Measurements from ENCODE around the gene RHO. TPM values are rescaled to one million over a fixed set of nuclear protein-coding genes. Genes with fewer than 3 reads are reported as not detected.

RHO gene
- total RNA-seq, 1 experiment from 2014 or later, result not detected

DNA sequence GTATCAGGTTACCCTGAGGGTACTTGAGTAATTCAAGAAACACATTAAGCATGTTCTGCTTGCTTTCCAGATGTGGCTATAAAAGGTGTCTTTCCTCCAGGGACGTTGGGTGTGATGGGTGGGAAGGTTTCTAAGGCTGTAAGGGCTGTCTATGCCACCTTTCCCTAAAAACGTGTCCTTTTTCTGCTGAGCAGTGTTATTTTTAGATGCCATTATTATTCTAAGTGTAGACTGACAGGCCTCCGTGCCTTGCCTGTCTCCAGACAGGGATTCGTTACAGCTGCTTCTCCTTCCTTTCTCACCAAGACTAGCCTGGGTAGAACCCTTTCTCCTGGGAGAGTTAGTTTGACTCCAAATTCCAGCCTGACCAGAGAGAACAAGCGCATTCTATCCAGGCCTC, 26.8 kb upstream of the RHO start:
- Mint-ChIP-seq H3K4me1 (peaks cover 14 to 15% of the 10 kb centered on the region in 2 experiments), H3K36me3 (ENCODE audit: insufficient read depth in 1 of 3, low read depth in 3 of 3) (peaks cover 1 to 32% (median 5%) of the 10 kb centered on the region in 3 experiments), H3K9me3 (no peaks in the 10 kb centered on the region), H3K4me3 (no peak overlapping the region), H3K27me3 (ENCODE audit: low read depth) (peaks cover 4% of the 10 kb centered on the region; the same call in 1 of the 2 replicates), H3K27ac (peak overlapping the region in 1 of 3 experiments; percentile 19; a peak in 1 of 7 replicates)
- Histone ChIP-seq H2BK20ac (ENCODE audit: low read depth, low read length, poor library complexity, severe bottlenecking) (no peak overlapping the region), H3K56ac (ENCODE audit: insufficient read length, low read depth, low read length) (no peak overlapping the region), H3K9me3 (ENCODE audit: control insufficient read depth, low read depth, low read length) (no peaks in the 10 kb centered on the region), H4K8ac (replicated peaks; ENCODE audit: insufficient read length, low read depth, low read length) (no peak overlapping the region), H2AK5ac (ENCODE audit: insufficient read length, low read length) (no peak overlapping the region), H3K9ac (ENCODE audit: extremely low read depth, insufficient read length, low read length) (no peak overlapping the region), H2BK15ac (ENCODE audit: low read depth, low read length) (no peak overlapping the region), H3K27ac (ENCODE audit: insufficient read length, low read depth, low read length) (no peak overlapping the region), H2BK5ac (ENCODE audit: insufficient read length, low read length) (no peak overlapping the region), H3K18ac (ENCODE audit: insufficient read length, low read depth, low read length) (no peak overlapping the region), H3K79me1 (ENCODE audit: insufficient read depth, low read depth, low read length, poor library complexity, severe bottlenecking) (no peaks in the 10 kb centered on the region), H3K4me1 (ENCODE audit: insufficient read depth, low read length) (0 out of 2 replicates have a peak, but pooled peaks cover 4% of the 10 kb centered on the region), H2AFZ (ENCODE audit: low read length) (no peak overlapping the region), H3K23me2 (ENCODE audit: insufficient read length, low read depth, low read length, poor library complexity, severe bottlenecking) (no peaks in the 10 kb centered on the region), H3K14ac (ENCODE audit: insufficient read depth, low read length) (no peak overlapping the region), H3T11ph (ENCODE audit: low read length) (no peak overlapping the region), H4K91ac (ENCODE audit: insufficient read length, low read depth, low read length) (no peak overlapping the region), H3K27me3 (ENCODE audit: insufficient read depth, low read length) (no peaks in the 10 kb centered on the region), H3K4me2 (ENCODE audit: insufficient read depth, insufficient read length, low read length) (no peak overlapping the region), H2BK12ac (ENCODE audit: insufficient read length, low read depth, low read length) (no peak overlapping the region), H4K5ac (ENCODE audit: insufficient read length, low read depth, low read length) (no peak overlapping the region), H3K23ac (ENCODE audit: insufficient read length, low read depth, low read length) (no peak overlapping the region), H4K20me1 (ENCODE audit: control insufficient read depth, insufficient read depth, insufficient read length) (peaks cover 2% of the 10 kb centered on the region), H2BK120ac (ENCODE audit: low read depth, low read length, poor library complexity, severe bottlenecking) (no peak overlapping the region), H3K4ac (ENCODE audit: low read depth, low read length) (no peak overlapping the region), H3K79me2 (ENCODE audit: insufficient read depth, low read length) (no peaks in the 10 kb centered on the region)
- DNase-seq, result no peak
- TF ChIP-seq, protein P1, sequence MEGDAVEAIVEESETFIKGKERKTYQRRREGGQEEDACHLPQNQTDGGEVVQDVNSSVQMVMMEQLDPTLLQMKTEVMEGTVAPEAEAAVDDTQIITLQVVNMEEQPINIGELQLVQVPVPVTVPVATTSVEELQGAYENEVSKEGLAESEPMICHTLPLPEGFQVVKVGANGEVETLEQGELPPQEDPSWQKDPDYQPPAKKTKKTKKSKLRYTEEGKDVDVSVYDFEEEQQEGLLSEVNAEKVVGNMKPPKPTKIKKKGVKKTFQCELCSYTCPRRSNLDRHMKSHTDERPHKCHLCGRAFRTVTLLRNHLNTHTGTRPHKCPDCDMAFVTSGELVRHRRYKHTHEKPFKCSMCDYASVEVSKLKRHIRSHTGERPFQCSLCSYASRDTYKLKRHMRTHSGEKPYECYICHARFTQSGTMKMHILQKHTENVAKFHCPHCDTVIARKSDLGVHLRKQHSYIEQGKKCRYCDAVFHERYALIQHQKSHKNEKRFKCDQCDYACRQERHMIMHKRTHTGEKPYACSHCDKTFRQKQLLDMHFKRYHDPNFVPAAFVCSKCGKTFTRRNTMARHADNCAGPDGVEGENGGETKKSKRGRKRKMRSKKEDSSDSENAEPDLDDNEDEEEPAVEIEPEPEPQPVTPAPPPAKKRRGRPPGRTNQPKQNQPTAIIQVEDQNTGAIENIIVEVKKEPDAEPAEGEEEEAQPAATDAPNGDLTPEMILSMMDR (conservative IDR thresholded peaks at IDR 0.05), result no peak
- WGBS (ENCODE audit: extremely low coverage, insufficient read length, low lambda C conversion rate), result no CpG with 5 or more reads among the region's 5 CpGs
